H9 (cell line): Measurements from ENCODE around the gene ATG101. TPM values are rescaled to one million over a fixed set of nuclear protein-coding genes. Genes with fewer than 3 reads are reported as not detected.

Experiments used
- DNase-seq: peaks from one replicate; pipeline ENCODE4 v3.0.0-alpha.2; 2017
- H2AFZ ChIP-seq: one replicate; pipeline ENCODE4 v1.6.1; 2013; ENCODE audit warnings: mild to moderate bottlenecking, low read length, control low read depth, moderate library complexity
- H2AK5ac ChIP-seq: 2 replicates; pipeline ENCODE4 v1.6.1; 2013; ENCODE audit warnings: low read length, control low read depth, mixed read lengths; ENCODE audit not compliant: insufficient read length
- H2BK120ac ChIP-seq: one replicate; pipeline ENCODE4 v1.6.1; 2013; ENCODE audit warnings: low read depth, mild to moderate bottlenecking, low read length, control low read depth, inconsistent platforms; ENCODE audit not compliant: poor library complexity, severe bottlenecking
- H2BK12ac ChIP-seq: 2 replicates; pipeline ENCODE4 v1.6.1; 2013; ENCODE audit warnings: low read length, control low read depth, mixed read lengths, low read depth; ENCODE audit not compliant: insufficient read length
- H2BK15ac ChIP-seq: 2 replicates; pipeline ENCODE4 v1.6.1; 2013; ENCODE audit warnings: low read depth, low read length, control low read depth
- H2BK20ac ChIP-seq: one replicate; pipeline ENCODE4 v1.6.1; 2013; ENCODE audit warnings: low read depth, mild to moderate bottlenecking, low read length, control low read depth, inconsistent platforms; ENCODE audit not compliant: poor library complexity, severe bottlenecking
- H2BK5ac ChIP-seq: 2 replicates; pipeline ENCODE4 v1.6.1; 2013; ENCODE audit warnings: low read length, control low read depth, mixed read lengths; ENCODE audit not compliant: insufficient read length
- H3K14ac ChIP-seq: 2 replicates; pipeline ENCODE4 v1.6.1; 2013; ENCODE audit warnings: low read length, control low read depth; ENCODE audit not compliant: insufficient read depth
- H3K18ac ChIP-seq: 2 replicates; pipeline ENCODE4 v1.6.1; 2013; ENCODE audit warnings: low read depth, mild to moderate bottlenecking, mixed read lengths, low read length, control low read depth; ENCODE audit not compliant: insufficient read length
- H3K23ac ChIP-seq: 2 replicates; pipeline ENCODE4 v1.6.1; 2013; ENCODE audit warnings: low read length, control low read depth, mixed read lengths, low read depth; ENCODE audit not compliant: insufficient read length
- H3K23me2 ChIP-seq: 2 replicates; pipeline ENCODE4 v1.6.1; 2013; ENCODE audit warnings: low read depth, mild to moderate bottlenecking, mixed read lengths, low read length, control low read depth; ENCODE audit not compliant: insufficient read length, poor library complexity, severe bottlenecking
- H3K27ac ChIP-seq: 2 replicates; pipeline ENCODE4 v1.5.1; 2013; ENCODE audit warnings: low read length, control low read depth, mixed read lengths, low read depth; ENCODE audit not compliant: insufficient read length
- H3K27me3 ChIP-seq: 2 replicates; pipeline ENCODE4 v1.6.1; 2013; ENCODE audit warnings: low read length, control low read depth, inconsistent platforms; ENCODE audit not compliant: insufficient read depth
- H3K4ac ChIP-seq: 2 replicates; pipeline ENCODE4 v1.6.1; 2013; ENCODE audit warnings: low read depth, mild to moderate bottlenecking, control low read depth, inconsistent platforms, low read length, moderate library complexity
- H3K4me1 ChIP-seq: 2 replicates; pipeline ENCODE4 v1.6.1; 2013; ENCODE audit warnings: low read length, control low read depth, inconsistent platforms; ENCODE audit not compliant: insufficient read depth
- H3K4me2 ChIP-seq: 2 replicates; pipeline ENCODE4 v1.6.1; 2013; ENCODE audit warnings: low read length, control low read depth, mixed read lengths; ENCODE audit not compliant: insufficient read length, insufficient read depth
- H3K56ac ChIP-seq: 2 replicates; pipeline ENCODE4 v1.6.1; 2013; ENCODE audit warnings: low read depth, mild to moderate bottlenecking, mixed read lengths, low read length, control low read depth; ENCODE audit not compliant: insufficient read length
- H3K79me1 ChIP-seq: 2 replicates; pipeline ENCODE4 v1.6.1; 2013; ENCODE audit warnings: low read depth, mild to moderate bottlenecking, moderate library complexity, low read length, control low read depth, inconsistent platforms; ENCODE audit not compliant: insufficient read depth, poor library complexity, severe bottlenecking
- H3K79me2 ChIP-seq: 2 replicates; pipeline ENCODE4 v1.6.1; 2013; ENCODE audit warnings: low read length, control low read depth, inconsistent platforms; ENCODE audit not compliant: insufficient read depth
- H3K9ac ChIP-seq: 2 replicates; pipeline ENCODE4 v1.6.1; 2013; ENCODE audit warnings: low read length, control low read depth, mixed read lengths; ENCODE audit not compliant: insufficient read length; ENCODE audit errors: extremely low read depth
- H3K9me3 ChIP-seq: one replicate; pipeline ENCODE4 v1.6.1; 2013; ENCODE audit warnings: low read depth, low read length, inconsistent platforms; ENCODE audit not compliant: control insufficient read depth
- H3T11ph ChIP-seq: one replicate; pipeline ENCODE4 v1.6.1; 2013; ENCODE audit warnings: mild to moderate bottlenecking, low read length, control low read depth, inconsistent platforms
- H4K20me1 ChIP-seq: one replicate; pipeline ENCODE4 v1.6.1; 2013; ENCODE audit not compliant: control insufficient read depth, insufficient read length, insufficient read depth
- H4K5ac ChIP-seq: 2 replicates; pipeline ENCODE4 v1.6.1; 2013; ENCODE audit warnings: low read depth, mild to moderate bottlenecking, mixed read lengths, low read length, control low read depth; ENCODE audit not compliant: insufficient read length
- H4K8ac ChIP-seq: replicated peaks from 2 replicates; pipeline ENCODE4 v1.6.1; 2013; ENCODE audit warnings: low read length, control low read depth, mixed read lengths, low read depth; ENCODE audit not compliant: insufficient read length
- H4K91ac ChIP-seq: 2 replicates; pipeline ENCODE4 v1.6.1; 2013; ENCODE audit warnings: low read depth, mild to moderate bottlenecking, moderate library complexity, mixed read lengths, low read length, control low read depth; ENCODE audit not compliant: insufficient read length
- H3K27ac Mint-ChIP-seq, 3 experiments: 2 replicates in 2 of 3; 3 replicates in 1 of 3; pipeline ENCODE4 v1.8.0; 2020 to 2021; ENCODE audit warnings: mixed read lengths in 3 of 3, mild to moderate bottlenecking in 1 of 3, moderate library complexity in 1 of 3
- H3K27me3 Mint-ChIP-seq: 2 replicates; pipeline ENCODE4 v1.8.0; 2021; ENCODE audit warnings: low read depth, mild to moderate bottlenecking, moderate library complexity, mixed read lengths
- H3K36me3 Mint-ChIP-seq, 3 experiments: 2 replicates in 2 of 3; 3 replicates in 1 of 3; pipeline ENCODE4 v1.8.0; 2020 to 2021; ENCODE audit warnings: low read depth in 3 of 3, mixed read lengths in 3 of 3; ENCODE audit not compliant: insufficient read depth in 1 of 3
- H3K4me1 Mint-ChIP-seq, 2 experiments: 2 replicates each; pipeline ENCODE4 v1.8.0; 2020; ENCODE audit warnings: mixed read lengths in 2 of 2
- H3K4me3 Mint-ChIP-seq, 2 experiments: 2 replicates in 1 of 2; 3 replicates in 1 of 2; pipeline ENCODE4 v1.8.0; 2020 to 2021; ENCODE audit warnings: mild to moderate bottlenecking in 2 of 2, mixed read lengths in 2 of 2, moderate library complexity in 1 of 2
- H3K9me3 Mint-ChIP-seq, 2 experiments: 2 replicates in 1 of 2; 3 replicates in 1 of 2; pipeline ENCODE4 v1.8.0; 2020; ENCODE audit warnings: mild to moderate bottlenecking in 2 of 2, mixed read lengths in 2 of 2, moderate library complexity in 1 of 2
- WGBS: extraction: QIAGEN DNeasy Blood & Tissue Kit; methylation state at CpG from one replicate; pipeline ENCODE4 v1.1.7; 2013; ENCODE audit warnings: missing lambda C conversion rate, low lambda C conversion rate, mixed read lengths; ENCODE audit not compliant: insufficient read length; ENCODE audit errors: extremely low coverage; 5-methylcytosine and 5-hydroxymethylcytosine counted together
- total RNA-seq: library from RNA; stranded (reverse); gene quantifications from 2 replicates; pipeline ENCODE4 v1.2.1, GENCODE V29; 2021
- TF ChIP-seq, protein P1 (sequence below): fragments of 200-600 bp; sonication (generic); conservative IDR thresholded peaks from 3 replicates; pipeline ENCODE4 v1.8.0; 2021; ENCODE audit warnings: antibody characterized with exemption, mild to moderate bottlenecking

Gene ATG101
- total RNA-seq, 1 experiment from 2014 or later, result 58.3 TPM

DNA sequence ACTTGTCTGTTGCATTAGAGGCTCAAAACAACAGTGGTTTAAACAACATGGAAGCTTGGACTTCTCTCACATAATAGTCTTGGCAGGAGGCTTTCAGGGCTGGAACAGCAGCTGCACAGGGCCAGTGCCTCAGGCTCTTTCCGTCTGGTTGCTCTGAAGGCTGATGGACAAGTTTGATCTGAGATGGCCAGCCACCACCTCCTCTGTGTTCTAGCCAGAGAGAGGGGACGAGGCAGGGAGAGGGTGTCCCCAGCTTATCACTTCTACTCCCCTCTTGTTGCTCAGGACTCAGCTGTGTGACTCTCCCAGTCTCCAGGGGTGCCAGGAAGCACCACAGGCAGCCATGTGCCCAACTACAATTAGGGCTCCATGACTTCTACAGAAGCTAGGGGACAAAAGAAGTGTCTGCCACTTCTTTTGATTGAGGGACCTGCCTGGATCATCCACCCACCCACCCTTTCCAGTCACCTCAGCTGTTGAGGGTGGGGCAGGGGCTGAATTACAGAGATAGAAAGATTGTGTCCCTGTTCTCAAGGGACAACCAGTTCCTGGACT lies 56.3 kb downstream of the ATG101 start:
- Mint-ChIP-seq H3K27ac (peak overlapping the region; percentile 95 to 98 (median 97)), H3K27me3 (peaks cover 4% of the 10 kb centered on the region), H3K4me3 (no peak overlapping the region), H3K9me3 (no peaks in the 10 kb centered on the region), H3K4me1 (peaks cover 70 to 78% of the 10 kb centered on the region in 2 experiments), H3K36me3 (no peaks in the 10 kb centered on the region; a peak in 1 of 7 replicates)
- Histone ChIP-seq H3K4ac (no peak overlapping the region), H3K79me2 (no peaks in the 10 kb centered on the region), H3K23ac (no peak overlapping the region), H3K23me2 (no peaks in the 10 kb centered on the region), H3K56ac (no peak overlapping the region), H2BK20ac (no peak overlapping the region), H3K14ac (peak overlapping the region; percentile 30), H2AFZ (no peak overlapping the region), H2BK15ac (no peak overlapping the region), H4K20me1 (no peaks in the 10 kb centered on the region), H3K27me3 (no peaks in the 10 kb centered on the region), H3K9me3 (no peaks in the 10 kb centered on the region), H3K18ac (peak overlapping the region; percentile 43), H4K8ac (no peak overlapping the region), H4K5ac (no peak overlapping the region), H4K91ac (no peak overlapping the region), H3K4me1 (peaks cover 38% of the 10 kb centered on the region), H3T11ph (no peak overlapping the region), H3K79me1 (no peaks in the 10 kb centered on the region), H2AK5ac (no peak overlapping the region), H3K27ac (peak overlapping the region; percentile 60), H3K9ac (no peak overlapping the region), H2BK12ac (no peak overlapping the region), H2BK120ac (no peak overlapping the region), H2BK5ac (peak overlapping the region; percentile 36), H3K4me2 (peak overlapping the region; percentile 17)
- DNase-seq, result no peak
- WGBS, result no CpG with 5 or more reads among the region's 2 CpGs
- TF ChIP-seq, protein P1, sequence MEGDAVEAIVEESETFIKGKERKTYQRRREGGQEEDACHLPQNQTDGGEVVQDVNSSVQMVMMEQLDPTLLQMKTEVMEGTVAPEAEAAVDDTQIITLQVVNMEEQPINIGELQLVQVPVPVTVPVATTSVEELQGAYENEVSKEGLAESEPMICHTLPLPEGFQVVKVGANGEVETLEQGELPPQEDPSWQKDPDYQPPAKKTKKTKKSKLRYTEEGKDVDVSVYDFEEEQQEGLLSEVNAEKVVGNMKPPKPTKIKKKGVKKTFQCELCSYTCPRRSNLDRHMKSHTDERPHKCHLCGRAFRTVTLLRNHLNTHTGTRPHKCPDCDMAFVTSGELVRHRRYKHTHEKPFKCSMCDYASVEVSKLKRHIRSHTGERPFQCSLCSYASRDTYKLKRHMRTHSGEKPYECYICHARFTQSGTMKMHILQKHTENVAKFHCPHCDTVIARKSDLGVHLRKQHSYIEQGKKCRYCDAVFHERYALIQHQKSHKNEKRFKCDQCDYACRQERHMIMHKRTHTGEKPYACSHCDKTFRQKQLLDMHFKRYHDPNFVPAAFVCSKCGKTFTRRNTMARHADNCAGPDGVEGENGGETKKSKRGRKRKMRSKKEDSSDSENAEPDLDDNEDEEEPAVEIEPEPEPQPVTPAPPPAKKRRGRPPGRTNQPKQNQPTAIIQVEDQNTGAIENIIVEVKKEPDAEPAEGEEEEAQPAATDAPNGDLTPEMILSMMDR, result no peak

Other genes starting within 250 kb of the ATG101 start
- 19.5 and 19.7 TPM in 2 replicates for gene FIGNL2, start 221.3 kb upstream of the ATG101 start, total RNA-seq
- gene ANKRD33, start 181.9 kb upstream of the ATG101 start, total RNA-seq, result 0.61 and 0.81 TPM in 2 replicates
- gene ACVRL1, start 162.5 kb upstream of the ATG101 start, total RNA-seq, result not detected in 2 replicates
- gene ACVR1B, start 118.3 kb upstream of the ATG101 start, total RNA-seq, result 15.6 and 16.3 TPM in 2 replicates
- gene TAMALIN, start 63.0 kb upstream of the ATG101 start, total RNA-seq, result 1.1 and 1.2 TPM in 2 replicates
- 25.8 and 27.3 TPM in 2 replicates for gene NR4A1, start 18.5 kb upstream of the ATG101 start, total RNA-seq
- gene SMIM41, start 9.7 kb downstream of the ATG101 start, total RNA-seq, result not detected in 2 replicates
- 0.07 TPM in 1 of 2 replicates, not detected in the other for gene KRT80, start 122.0 kb downstream of the ATG101 start, total RNA-seq
- 8.9 and 10.0 TPM in 2 replicates for gene KRT7, start 163.3 kb downstream of the ATG101 start, total RNA-seq
- gene KRT86, start 204.7 kb downstream of the ATG101 start, total RNA-seq, result not detected in 2 replicates
- gene KRT81, start 221.6 kb downstream of the ATG101 start, total RNA-seq, result not detected in 2 replicates